ENCODE data around the gene CYP27B1.

The CYP27B1 gene, protein sequence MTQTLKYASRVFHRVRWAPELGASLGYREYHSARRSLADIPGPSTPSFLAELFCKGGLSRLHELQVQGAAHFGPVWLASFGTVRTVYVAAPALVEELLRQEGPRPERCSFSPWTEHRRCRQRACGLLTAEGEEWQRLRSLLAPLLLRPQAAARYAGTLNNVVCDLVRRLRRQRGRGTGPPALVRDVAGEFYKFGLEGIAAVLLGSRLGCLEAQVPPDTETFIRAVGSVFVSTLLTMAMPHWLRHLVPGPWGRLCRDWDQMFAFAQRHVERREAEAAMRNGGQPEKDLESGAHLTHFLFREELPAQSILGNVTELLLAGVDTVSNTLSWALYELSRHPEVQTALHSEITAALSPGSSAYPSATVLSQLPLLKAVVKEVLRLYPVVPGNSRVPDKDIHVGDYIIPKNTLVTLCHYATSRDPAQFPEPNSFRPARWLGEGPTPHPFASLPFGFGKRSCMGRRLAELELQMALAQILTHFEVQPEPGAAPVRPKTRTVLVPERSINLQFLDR

GRCh38 chr12:57766464-57767304, at the start of gene CYP27B1:
Gene CYP27B1, minus strand, starts transcription at chr12:57767078. Its CDS starts 37 bp downstream, at chr12:57767041.
- no peak for DNase-seq (ENCODE audit: low read depth)
- TF ChIP-seq CTCF (conservative IDR thresholded peaks at IDR 0.05; ENCODE audit: low read length) = no peak

GRCh38 chr12:57816001-57816854, 49.4 kb upstream of the CYP27B1 start:
- DNase-seq (ENCODE audit: low read depth) = no peak
- no peak for TF ChIP-seq CTCF (conservative IDR thresholded peaks at IDR 0.05; ENCODE audit: low read length)

More at GRCh38 chr12:57766464-57767304, at the start of gene CYP27B1:
- H3K4me3 ChIP-seq (ENCODE audit: low read length) = peak within 1 kb of the TSS; percentile 36

GRCh38 chr12:57815177-57816000, 48.5 kb upstream of the CYP27B1 start:
- no peak overlapping the region for H3K4me3 ChIP-seq (ENCODE audit: low read length)
- peak; percentile 6; the same call in 1 of the 2 replicates for TF ChIP-seq CTCF (conservative IDR thresholded peaks at IDR 0.05; ENCODE audit: low read length)
- DNase-seq (ENCODE audit: low read depth) = no peak

More at GRCh38 chr12:57816001-57816854, 49.4 kb upstream of the CYP27B1 start:
- no peak overlapping the region for H3K4me3 ChIP-seq (ENCODE audit: low read length)

GRCh38 chr12:57813971-57814772, 47.3 kb upstream of the CYP27B1 start:
- DNase-seq (ENCODE audit: low read depth) = no peak
- no peak for TF ChIP-seq CTCF (conservative IDR thresholded peaks at IDR 0.05; ENCODE audit: low read length)
- H3K4me3 ChIP-seq (ENCODE audit: low read length) = no peak overlapping the region

- H3K4me3 ChIP-seq (ENCODE audit: low read length) = no peak overlapping the region
- DNase-seq (ENCODE audit: low read depth) = no peak
- no peak for TF ChIP-seq CTCF (conservative IDR thresholded peaks at IDR 0.05; ENCODE audit: low read length)
Measured at GRCh38 chr12:57813111-57813970, 46.5 kb upstream of the CYP27B1 start.

Data from AG10803 (cell line).